ENCODE results near the gene ATP1A2.

DNA sequence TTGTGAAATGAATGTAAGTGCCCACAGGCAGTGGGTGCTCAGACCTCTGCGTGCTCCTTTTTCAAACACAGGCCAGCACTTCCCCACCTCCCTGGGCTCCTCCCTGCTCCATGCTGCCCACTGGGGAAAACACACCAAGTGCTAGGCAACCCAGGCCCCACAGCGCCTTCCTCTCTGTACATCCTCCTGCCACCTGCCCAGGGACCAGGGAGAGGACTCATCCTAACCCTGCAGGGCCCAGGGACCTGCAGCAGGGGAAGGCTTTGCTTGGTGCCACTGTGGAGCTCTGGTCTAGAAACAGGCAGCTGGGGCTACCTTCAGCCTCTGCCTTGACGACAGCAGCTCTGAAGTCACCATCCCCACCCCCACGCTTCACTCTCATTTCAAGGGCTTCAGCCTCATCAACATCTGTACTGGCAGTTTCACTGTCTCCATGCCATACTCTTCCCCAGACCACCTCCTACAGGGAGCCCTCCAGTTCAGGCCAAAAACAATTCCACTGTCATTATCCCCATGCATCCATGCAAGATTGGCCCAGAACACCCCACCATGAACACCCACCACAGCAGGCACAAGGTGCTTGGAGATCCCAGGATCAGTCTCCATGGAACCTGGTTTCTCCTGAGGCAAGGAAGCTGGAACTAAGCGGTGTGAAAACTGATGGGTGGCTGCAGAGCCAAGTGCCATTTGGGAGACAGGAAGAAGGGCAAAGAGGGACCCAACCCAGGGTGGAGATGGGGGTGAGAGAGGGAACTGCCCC is 18.2 kb upstream of the ATP1A2 start:
- TF ChIP-seq CTCF (IDR thresholded peaks at IDR 0.05) (no peak), POLR2A (IDR thresholded peaks at IDR 0.05) (no peak)
